Left lobe of liver (tissue), 2 donors: Measurements from ENCODE around the gene ANKAR. TPM values are rescaled to one million over a fixed set of nuclear protein-coding genes. Genes with fewer than 3 reads are reported as not detected.
"Not testable (repeated sequence)": the region's sequence is repeated elsewhere in the genome, so short reads cannot be mapped to it uniquely, and the experiment has no call there.

Experiments used
- ATAC-seq: fragments of 200-7000 bp; cut with Tn5 transposase; one replicate; pipeline ENCODE4 v1.9.1; 2020; ENCODE audit warnings: mild to moderate bottlenecking, moderate library complexity
- DNase-seq: peaks from one replicate; pipeline ENCODE4 v3.0.0-alpha.2; 2020; ENCODE audit warnings: low spot score
- total RNA-seq: library from RNA; stranded (reverse); gene quantifications from one replicate; pipeline ENCODE4 v1.2.1, GENCODE V29; 2021
- donor health status: DM: no; HTN: no; CAD: no; lungs with moderate emphysema.
- donor health status: DM: no; HTN: yes; CAD: no.

ANKAR gene
- total RNA-seq, 1 donor from 2014 or later = 3.5 TPM

DNA sequence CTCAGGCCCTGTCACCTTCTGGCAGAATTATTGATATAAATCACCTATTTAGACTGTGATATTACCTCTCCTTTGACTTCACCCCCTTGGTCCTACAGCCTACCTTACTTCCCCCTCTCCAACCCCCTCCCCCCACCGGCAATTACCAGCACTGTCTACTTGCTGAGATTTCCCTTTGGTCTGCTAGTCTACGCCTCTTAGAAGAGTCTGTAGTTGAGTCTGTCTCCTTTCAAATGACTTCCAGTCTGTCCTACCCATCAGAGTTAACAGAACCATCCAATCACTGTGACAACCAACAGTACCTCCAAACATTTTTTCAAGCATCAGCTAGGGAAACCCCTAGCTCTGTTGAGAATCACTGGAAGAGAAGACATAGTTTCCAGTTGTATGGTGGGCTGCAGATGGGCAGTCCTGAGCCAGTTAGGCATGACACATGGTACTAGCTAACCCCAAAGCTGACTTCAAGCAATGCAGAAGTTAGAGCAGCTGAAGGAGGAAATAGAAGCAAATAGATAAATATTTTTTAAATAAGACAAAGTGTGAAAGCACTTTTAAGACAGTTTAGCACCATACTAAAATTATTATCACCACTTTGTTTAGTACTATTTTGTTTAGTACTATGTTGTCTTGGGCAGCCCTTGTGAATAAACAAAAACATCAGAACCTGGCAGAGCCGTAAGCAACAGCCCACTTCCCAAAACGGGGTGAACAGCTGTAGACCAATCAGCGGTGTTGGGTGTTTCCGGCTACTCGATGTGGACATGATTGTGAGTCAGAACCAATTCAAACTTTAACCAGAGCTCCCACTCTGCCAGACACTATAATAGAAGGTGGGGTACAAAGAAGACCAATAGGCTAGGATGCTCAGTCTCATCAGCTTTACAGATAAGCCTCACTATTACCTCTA is 15.9 kb upstream of the ANKAR start:
- ATAC-seq = no peak

DNA sequence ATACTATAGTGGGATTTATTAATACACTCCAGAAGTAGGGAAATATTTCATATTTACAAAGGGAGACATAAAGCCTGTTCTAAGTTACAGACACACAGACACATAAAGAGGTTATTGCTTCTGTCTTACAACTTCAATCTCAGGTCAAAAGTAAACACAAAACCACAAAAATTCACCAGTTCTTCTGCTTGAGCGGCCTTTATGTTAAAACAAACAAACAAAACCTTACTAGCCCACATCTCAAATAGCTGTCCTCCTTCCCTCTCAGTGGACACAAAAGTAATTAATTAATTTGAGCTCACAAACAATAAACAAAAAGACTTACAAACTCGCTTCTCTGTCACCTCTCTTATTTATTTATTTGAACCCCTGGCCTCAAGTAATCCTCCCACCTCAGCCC is 14.7 kb upstream of the ANKAR start:
- DNase-seq = no peak

More for the DNA sequence above, 15.9 kb upstream of the ANKAR start:
- no peak for DNase-seq

DNA sequence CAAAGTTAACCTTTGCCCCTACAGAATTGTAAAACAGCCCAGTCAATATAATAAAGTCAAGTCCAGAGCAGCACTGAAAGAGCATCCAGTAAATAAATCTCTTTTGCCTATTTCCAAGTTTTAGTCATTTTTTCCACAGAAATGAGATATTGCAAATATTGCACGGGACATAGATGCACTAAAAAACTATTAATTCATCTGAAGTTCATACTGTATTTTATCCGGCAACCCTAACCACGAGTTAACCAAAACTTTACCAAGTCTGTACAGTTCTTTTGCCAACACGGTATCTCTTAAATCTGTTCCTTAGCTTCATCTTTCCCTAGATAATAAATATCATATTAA is 13.7 kb upstream of the ANKAR start:
- ATAC-seq = no peak
- no peak for DNase-seq

More for the DNA sequence above, 14.7 kb upstream of the ANKAR start:
- no peak for ATAC-seq

DNA sequence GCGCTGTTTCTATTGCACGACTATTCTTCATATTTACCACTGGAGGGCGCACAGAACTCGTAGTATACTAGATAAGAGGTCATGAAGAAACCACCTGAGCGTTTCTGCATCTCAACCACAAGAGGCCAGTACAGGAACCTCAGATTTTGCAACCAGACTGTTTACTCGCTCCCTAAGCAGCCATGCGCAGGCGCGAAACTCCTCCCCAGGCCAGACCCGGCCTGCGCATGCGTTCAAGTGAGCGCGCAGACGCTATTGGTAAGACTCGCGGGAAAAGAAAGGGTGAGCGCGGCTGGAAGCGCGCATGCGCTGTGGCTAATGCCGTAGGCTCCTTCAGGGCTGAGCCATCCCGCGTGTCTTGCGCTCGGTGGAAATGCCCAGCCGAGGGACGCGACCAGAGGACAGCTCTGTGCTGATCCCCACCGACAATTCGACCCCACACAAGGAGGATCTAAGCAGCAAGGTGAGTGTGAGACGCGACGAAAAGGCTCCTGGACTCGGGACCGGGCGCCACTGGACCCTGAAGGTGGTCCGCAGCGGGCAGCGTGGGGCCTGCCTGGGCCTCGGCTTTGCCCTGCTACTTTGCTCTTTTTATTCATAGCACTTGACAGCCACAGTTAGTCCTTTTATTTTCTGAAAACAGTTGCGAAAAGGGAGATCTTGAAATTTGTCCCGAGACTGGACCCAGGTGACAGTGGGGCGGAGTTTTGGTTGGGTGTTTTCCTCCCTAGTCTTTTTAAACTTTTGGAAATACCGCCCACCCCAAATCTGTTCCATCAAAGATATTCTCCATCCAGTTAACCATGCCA is 13.1 kb upstream of the ANKAR start, which contains the start of gene ASNSD1:
Gene ASNSD1, plus strand, starts transcription at position 312 of the 809 bp plus-strand sequence. CDS start 4,674 bp downstream, outside the sequence.
- peak; percentile 98 for DNase-seq

DNA sequence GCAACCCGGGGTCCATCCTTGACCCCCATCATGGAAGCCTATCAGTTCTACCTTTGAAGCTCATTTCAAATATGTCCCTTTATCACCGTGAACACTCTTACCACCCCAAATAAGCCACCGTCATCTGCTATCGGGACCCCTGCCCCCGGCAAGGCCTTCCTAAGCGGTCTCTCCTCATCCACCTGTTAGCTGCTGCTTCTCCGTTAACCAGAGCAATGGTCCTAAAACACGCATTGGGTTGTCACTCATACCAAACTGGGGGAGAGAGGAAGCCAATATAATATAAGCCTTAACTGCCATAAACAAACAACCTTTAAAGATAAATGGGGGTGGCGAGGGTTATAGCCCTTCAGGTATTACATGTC is 12.5 kb upstream of the ANKAR start:
- ATAC-seq (no peak), DNase-seq (no peak)

More for the DNA sequence above, 13.1 kb upstream of the ANKAR start, which contains the start of gene ASNSD1:
- peak; percentile 98 for ATAC-seq

DNA sequence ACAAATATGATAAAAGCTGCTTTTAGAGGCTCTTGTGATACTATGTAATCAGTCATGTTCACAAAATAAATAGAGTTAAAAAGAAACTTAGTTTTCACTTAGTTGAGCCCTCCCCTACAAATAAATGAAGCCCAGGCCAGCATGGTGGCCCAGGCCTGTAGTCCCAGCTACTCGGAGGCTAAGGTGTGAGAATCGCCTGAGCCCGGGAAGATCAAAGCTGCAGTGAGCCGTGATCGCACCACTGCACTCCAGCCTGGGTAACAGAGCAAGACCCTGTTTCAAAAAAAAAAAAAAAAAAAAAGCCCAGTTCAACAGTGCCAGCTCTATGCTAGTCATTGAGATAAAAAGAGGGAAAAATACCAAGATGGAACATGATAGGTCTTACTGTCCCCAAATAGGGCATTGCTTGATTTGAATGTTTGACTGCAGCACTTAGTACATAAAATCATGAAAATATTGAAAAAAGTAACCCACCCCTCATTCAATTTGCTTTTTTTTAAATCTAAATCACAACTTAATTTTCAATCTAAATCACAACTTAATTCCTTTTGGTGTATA is 11.7 kb upstream of the ANKAR start:
- ATAC-seq (no peak), DNase-seq (no peak)

DNA sequence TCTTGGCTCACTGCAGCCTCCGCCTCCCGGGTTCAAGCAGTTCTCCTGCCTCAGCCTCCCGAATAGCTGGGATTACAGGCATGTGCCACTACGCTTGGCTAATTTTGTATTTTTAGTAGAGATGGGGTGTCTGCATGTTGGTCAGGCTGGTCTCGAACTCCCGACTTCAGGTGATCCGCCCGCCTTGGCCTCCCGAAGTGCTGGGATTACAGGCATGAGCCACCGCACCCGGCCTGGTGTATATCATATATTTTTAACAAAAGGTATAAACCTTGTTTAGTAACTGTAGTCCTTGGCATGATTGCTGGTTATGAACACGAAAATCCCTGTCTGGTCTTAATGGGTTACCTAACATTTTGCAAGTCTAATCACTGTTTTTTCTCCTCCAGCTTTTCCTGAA is 11.2 kb upstream of the ANKAR start:
- not testable (repeated sequence) for DNase-seq, ATAC-seq

DNA sequence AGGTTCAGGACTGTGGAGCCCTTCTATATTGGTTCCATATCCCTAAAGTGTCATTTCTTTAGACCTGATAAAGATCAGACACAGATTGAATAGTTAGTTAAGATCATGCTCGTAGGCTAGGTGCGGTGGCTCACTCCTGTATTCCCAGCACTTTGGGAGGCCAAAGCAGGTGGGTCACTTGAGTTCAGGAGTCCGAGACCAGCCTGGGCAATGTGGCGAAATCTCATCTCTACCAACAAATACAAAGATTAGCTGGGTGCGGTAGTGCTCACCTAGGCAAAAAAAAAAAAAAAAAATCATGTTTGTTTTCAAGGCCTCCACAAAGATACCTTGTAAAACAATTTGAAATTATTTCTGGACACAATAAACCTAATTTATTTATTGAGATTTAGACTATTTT is 4.6 kb upstream of the ANKAR start:
- ATAC-seq = peak; percentile 56
- peak; percentile 77 for DNase-seq

DNA sequence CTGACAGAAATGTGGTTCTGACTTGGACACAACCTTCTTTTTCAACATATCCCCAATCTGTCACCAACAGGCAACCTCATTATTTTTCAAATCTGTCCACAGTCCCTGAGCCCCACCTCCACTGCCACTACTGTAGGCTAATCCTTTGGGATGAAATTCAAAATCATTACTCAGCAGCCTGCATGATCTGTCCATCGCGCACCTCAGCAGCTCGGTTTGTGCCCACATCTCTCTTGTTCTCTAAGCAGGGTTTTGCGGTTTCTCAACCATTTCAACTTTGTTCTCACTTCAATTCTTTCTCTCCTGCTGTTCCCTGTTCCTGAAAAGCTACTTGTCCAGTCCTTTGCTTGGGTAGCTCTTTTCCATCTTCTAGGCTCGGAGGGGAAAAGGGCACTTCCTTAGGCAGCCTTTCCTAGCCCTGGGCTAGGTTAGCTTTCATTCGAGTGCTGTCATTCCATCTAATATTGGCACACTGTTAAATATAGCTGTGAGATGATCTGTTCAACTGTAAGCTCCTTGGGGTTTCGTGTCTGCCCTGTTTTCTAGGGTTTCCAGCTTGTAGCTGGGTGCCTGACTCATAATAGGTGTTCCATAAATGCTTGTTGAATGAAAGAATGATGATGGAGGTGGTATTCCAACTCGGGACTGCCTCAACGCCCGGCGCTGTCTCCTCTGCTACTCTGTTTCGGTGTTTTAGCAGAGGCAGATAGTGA is 653 bp upstream of the ANKAR start:
- DNase-seq (no peak), ATAC-seq (no peak)

DNA sequence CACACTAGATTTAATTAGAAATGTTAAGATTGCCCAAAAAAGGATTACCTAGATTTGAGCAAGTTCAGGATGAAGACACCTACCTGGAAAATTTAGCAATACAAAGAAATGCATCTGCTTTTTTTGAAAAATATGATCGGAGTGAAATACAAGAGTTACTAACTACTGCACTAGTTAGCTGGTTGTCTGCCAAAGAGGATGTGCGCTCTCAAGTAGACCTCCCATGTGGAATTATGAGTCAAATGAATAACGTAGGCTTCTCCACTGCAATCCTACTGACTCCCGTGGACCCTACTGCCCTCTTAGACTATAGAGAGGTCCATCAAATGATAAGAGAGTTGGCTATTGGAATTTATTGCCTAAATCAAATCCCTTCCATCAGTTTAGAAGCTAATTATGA is 2.0 kb downstream of the ANKAR start:
- ATAC-seq = no peak
- DNase-seq = no peak

DNA sequence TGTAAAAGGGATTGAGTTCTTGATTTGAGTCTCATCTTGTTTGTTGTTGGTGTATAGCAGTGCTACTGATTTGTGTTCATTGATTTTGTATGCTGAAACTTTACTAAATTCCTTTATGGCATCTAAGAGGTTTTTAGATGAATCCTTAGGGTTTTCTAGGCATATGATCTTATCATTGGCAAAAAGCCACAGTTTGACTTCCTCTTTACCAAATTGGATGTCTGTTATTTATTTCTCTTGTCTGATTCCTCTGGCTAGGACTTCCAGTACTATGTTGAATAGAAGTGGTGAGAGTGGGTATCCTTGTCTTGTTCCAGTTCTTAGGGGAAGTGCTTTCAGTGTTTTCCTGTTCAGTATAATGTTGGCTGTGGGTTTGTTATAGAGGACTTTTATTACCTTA is 4.8 kb downstream of the ANKAR start:
- ATAC-seq (no peak), DNase-seq (no peak)

DNA sequence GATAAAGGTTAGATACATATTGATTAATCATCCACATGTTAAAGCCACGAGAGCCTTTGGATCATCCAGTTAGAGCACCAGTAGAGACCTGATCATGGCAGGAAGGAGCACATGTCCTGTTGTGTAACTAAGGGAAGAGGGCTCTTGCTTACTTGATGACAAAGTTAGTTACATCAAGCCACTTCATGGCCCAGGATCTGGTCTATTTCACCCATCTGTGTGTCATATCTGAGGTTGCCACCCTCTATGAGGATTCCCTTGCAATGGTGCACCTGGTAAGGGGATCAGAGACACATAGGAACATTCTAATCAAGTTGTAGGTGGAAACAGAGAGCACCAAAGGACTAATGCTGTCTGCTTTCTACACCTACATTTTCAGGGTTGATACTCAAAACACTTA is 6.7 kb downstream of the ANKAR start:
- DNase-seq = no peak
- ATAC-seq = no peak

DNA sequence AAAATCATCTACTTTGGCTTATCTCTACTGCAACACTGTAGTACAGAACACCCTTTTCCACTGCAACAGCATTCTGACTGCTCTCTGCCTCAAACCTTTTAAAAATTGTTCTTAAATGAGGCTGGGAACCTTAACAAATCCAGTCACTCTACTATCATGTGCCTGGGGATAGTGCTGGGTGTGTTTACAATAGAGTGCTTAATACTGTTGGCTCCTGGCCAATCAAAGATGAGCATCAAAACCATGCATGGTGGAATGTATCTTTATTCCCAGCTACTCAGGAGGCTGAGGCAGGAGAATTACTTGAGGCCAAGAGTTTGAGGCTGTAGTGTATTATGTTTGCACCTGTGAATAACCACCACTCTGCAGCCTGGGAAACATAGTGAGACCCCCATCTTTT is 7.4 kb downstream of the ANKAR start:
- DNase-seq (no peak), ATAC-seq (no peak)

DNA sequence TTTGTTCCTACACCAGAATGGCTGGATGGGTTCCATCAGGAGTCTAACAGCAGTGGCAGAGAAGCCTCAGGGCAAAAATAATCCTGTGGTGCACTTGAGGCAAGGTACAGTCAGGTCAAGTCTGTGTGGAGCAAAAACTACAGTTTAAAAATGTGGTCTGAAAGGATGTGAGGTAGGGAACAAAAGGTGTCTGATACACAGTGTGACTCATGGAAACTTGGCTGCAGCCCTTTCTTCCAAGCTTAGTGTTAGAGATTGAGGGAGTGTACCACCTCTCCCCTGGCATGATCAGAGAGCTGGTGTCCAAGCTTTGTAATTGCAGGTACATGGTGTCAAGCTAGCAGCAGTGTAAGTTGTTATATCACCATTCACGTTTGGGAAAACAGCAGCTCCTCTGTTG is 8.9 kb downstream of the ANKAR start:
- DNase-seq (no peak), ATAC-seq (no peak)

DNA sequence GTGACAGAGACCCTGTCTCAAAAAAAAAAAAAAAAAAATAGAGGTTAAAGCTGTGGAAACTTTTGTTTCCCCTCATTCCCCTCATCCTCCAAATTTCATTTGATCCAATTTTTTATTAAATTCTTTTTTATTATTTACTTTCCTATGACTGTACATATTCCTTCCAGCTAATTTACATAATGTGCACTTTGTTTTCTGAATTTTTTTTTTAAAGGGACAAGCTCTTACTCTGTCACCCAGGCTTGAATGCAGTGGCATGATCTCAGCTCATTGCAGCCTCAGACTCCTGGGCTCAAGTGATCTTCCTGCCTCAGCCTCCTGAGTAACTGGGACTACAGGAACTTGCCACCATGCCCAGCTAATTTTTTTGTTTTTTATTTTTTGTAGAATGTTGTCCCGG is 10.3 kb downstream of the ANKAR start:
- DNase-seq (no peak), ATAC-seq (no peak)

DNA sequence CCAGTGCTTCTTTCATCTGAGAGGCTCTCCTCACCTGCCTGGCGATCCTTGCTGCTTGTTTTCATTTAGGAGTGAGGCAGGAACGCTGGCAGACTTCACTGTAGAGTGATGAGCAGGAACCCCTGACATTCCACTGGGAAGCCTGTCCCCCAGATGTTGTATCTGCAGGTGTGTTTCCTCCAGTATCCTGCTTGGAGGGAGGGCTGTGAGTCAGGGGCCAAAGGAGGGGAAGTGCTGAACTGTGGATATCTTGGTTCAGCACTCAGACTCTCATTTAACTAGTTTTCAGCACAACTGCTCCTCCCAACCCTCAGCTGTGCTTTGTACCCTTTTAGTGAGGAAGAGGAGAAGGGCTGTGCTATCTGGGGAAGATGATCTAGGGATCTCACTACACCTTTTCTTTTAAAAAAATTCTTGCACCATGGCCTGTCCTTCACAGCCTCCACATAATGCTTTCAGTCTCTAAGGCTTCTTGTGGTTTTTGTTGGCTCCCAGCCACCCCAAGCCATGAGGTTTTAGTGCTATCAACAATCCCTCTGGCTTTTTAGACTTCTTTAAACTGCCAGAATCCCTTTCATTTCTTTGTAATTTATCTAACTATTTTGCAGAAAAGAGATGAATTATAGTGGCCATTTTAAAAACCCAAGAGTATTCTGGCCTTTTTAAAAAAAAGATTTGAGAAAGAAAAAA is 11.2 kb downstream of the ANKAR start:
- no peak for ATAC-seq

DNA sequence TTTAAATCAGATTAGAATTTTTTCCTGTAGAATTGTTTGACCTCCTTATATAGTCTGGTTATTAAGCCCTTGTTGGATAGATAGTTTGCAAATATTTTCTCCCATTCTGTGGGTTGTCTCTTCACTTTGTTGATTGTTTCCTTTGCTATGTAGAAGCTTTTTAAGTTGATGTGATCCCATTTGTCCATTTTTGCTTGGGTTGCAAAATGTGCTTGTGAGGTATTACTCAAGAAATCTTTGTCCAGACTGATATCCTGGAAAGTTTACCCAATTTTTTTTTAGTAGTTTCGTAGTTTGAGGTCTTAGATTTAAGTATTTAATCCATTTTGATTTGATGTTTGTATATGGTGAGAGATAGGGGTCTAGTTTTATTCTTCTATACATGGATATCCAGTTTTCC is 13.3 kb downstream of the ANKAR start:
- not testable (repeated sequence) for ATAC-seq, DNase-seq

More for the DNA sequence above, 11.2 kb downstream of the ANKAR start:
- no peak for DNase-seq

DNA sequence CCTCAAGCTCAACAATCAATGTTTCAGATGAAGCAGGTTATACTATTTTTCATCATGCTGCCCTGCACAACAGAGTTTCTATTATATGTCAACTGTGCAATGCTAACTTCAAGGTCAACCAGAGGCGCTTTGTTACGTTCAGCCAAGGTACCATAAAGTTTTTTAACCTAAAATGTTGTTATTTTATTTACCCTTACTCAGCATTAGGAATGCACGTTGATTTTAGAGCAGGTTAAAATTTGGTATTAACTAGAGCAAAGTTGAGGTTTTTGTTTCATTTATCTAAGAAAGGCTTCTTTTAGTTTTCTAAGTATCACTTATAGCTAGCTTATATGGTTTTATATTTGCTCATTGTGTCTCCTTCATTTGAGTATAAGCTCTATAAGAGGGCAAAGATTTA is 21.8 kb downstream of the ANKAR start:
- ATAC-seq (no peak), DNase-seq (no peak)

DNA sequence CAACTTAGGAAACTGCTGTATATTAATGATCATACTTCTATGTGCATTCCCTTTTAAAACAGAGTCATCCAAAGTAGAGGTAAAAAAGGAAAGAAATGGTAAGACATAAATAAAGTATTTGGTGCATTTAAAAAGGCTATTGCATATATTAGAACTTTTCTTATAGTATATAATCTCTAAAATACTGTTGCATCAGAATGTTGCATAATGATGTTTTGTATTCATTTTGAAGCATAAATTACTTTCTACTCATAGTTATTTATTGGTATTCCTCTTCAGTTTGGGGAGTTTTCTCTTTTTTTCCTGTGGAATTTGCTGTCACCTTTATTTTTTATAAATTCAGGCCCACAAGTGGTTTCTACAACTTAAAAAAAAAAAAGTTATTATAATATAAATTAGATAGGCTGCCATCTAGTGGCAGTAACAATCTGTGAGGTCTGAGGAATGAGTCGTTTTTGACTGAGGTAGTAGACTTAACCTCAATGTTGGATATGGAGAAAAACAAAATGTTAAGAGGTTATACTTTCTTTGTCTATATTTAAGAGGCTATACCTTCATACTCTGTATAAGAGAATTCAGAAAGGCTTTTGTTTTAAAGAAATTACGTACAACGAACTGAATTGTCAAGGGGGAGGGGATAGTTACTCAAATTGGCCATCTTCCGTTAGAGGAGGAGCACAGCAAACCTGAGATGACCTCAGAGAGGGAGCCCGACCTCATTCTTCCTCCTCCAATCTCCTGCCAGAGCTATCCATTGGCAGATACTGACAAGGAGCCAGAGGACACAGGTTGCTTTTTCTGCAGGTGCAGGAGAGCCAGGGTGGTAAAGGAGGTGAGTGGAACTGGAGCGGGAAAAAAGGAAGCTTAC is 23.8 kb downstream of the ANKAR start:
- ATAC-seq (peak; percentile 99), DNase-seq (peak; percentile 53)
